ENCODE measurements around the gene PIM3.

The PIM3 gene

GRCh38 chr22:49956914-49957825 lies 3.4 kb upstream of the PIM3 start:
- DNase-seq, result no peak

GRCh38 chr22:49957826-49958365 lies 2.7 kb upstream of the PIM3 start:
- DNase-seq, result no peak

GRCh38 chr22:49958366-49958921 lies 2.1 kb upstream of the PIM3 start:
- DNase-seq, result no peak

- DNase-seq, result no peak
These were observed 1.4 kb upstream of the PIM3 start for GRCh38 chr22:49958931-49959781.

GRCh38 chr22:49959782-49960158 lies 802 bp upstream of the PIM3 start:
- no peak for DNase-seq

GRCh38 chr22:49961005-49961600 lies 531 bp downstream of the PIM3 start:
- no peak for DNase-seq

GRCh38 chr22:49961601-49962011 lies 1.0 kb downstream of the PIM3 start:
- DNase-seq, result no peak

GRCh38 chr22:49962012-49962750 lies 1.6 kb downstream of the PIM3 start:
- peak; percentile 45 to 79 for DNase-seq

- no peak for DNase-seq
These were observed 2.4 kb downstream of the PIM3 start for GRCh38 chr22:49962751-49963646.

- no peak for DNase-seq
These were observed 3.1 kb downstream of the PIM3 start for GRCh38 chr22:49963647-49964026.

GRCh38 chr22:49964136-49965090 lies 3.8 kb downstream of the PIM3 start:
- no peak for DNase-seq

- no peak for DNase-seq
These were observed 4.8 kb downstream of the PIM3 start for GRCh38 chr22:49965091-49966040.

GRCh38 chr22:49966041-49966773 lies 5.6 kb downstream of the PIM3 start:
- DNase-seq, result no peak

GRCh38 chr22:49966774-49967705 lies 6.5 kb downstream of the PIM3 start:
- peak in 1 of 2 donors; percentile 55 for DNase-seq

GRCh38 chr22:49967706-49968208 lies 7.2 kb downstream of the PIM3 start:
- no peak for DNase-seq

GRCh38 chr22:49968313-49968830 lies 7.8 kb downstream of the PIM3 start:
- no peak for DNase-seq
